ENCODE data around the gene LMAN2. TPM values are rescaled to one million over a fixed set of nuclear protein-coding genes. Genes with fewer than 3 reads are reported as not detected.

Gene LMAN2
- total and polyA plus RNA-seq, 12 donors, result 46.3 to 215 (median 56.3) TPM

- peak overlapping the region; percentile 67 to 100 (median 94) for H3K4me3 ChIP-seq
- WGBS, 2 donors, result 1 to 2% methylated on average over 25 of the region's 25 CpGs
- intact Hi-C loops (cut with DNase I), result loop anchor here in 6 of 10 donors (5.0 to 10.0 kb wide), 3 partner anchors 187 to 192 kb away; no protein-coding TSS in a partner anchor
- peak overlapping the region; percentile 72 to 97 (median 89) for H3K27ac ChIP-seq
- H3K27me3 ChIP-seq, result no peaks in the 10 kb centered on the region
- H3K9me3 ChIP-seq, result no peaks in the 10 kb centered on the region
- H3K4me1 ChIP-seq, result peaks cover 20 to 91% (median 52%) of the 10 kb centered on the region in 9 donors
- ATAC-seq (no peak), DNase-seq (no peak)
- H3K36me3 ChIP-seq, result peaks cover 0 to 47% (median 7%) of the 10 kb centered on the region in 9 donors
- TF ChIP-seq CTCF (IDR thresholded peaks at IDR 0.05), result no peak
Measured at GRCh38 chr5:177303925-177304391, 47.5 kb downstream of the LMAN2 start.

- WGBS, 2 donors, result 0% methylated on average over 99 to 100 of the region's 100 CpGs
- H3K27ac ChIP-seq, result peak within 1 kb of the TSS; percentile 72 to 97 (median 89)
- H3K4me3 ChIP-seq, result peak within 1 kb of the TSS; percentile 67 to 100 (median 94)
- H3K4me1 ChIP-seq, result peaks cover 20 to 85% (median 52%) of the 10 kb centered on the region in 9 donors
- intact Hi-C loops (cut with DNase I), result loop anchor here in 6 of 10 donors (5.0 to 10.0 kb wide), 3 partner anchors 186 to 191 kb away; no protein-coding TSS in a partner anchor
- ATAC-seq (peak; percentile 82 to 93 (median 86)), DNase-seq (peak; percentile 88 to 91)
- no peaks in the 10 kb centered on the region for H3K27me3 ChIP-seq
- TF ChIP-seq CTCF (IDR thresholded peaks at IDR 0.05), result peak in 8 of 9 donors; percentile 12 to 66 (median 35)
- no peaks in the 10 kb centered on the region for H3K9me3 ChIP-seq
- H3K36me3 ChIP-seq, result peaks cover 0 to 54% (median 7%) of the 10 kb centered on the region in 9 donors
Measured at GRCh38 chr5:177303121-177303924, 48.1 kb downstream of the LMAN2 start, which contains the start of the genes PRELID1 and RAB24. PRELID1 (plus strand) TSS chr5:177303799; CDS start chr5:177303986, 187 bp downstream. RAB24 (minus strand) TSS chr5:177303719; CDS start chr5:177303288, 431 bp downstream.

- WGBS, 2 donors, result 28 to 34% methylated on average over 24 of the region's 24 CpGs
- H3K36me3 ChIP-seq, result peaks cover 0 to 58% (median 7%) of the 10 kb centered on the region in 9 donors
- H3K27me3 ChIP-seq, result no peaks in the 10 kb centered on the region
- peaks cover 20 to 85% (median 52%) of the 10 kb centered on the region in 9 donors for H3K4me1 ChIP-seq
- H3K27ac ChIP-seq, result peak overlapping the region in 8 of 10 donors; percentile 72 to 97 (median 90)
- peak in 1 of 8 donors; percentile 3 for ATAC-seq
- no peak for TF ChIP-seq CTCF (IDR thresholded peaks at IDR 0.05)
- intact Hi-C loops (cut with DNase I), result loop anchor here in 6 of 10 donors (5.0 to 10.0 kb wide), 3 partner anchors 185 to 190 kb away; no protein-coding TSS in a partner anchor
- DNase-seq, result no peak
- peak overlapping the region; percentile 67 to 100 (median 94) for H3K4me3 ChIP-seq
- H3K9me3 ChIP-seq, result no peaks in the 10 kb centered on the region
Measured at GRCh38 chr5:177302354-177303110, 48.9 kb downstream of the LMAN2 start.
